ENCODE data around the gene MLH1.
"Not testable (repeated sequence)": the region's sequence is repeated elsewhere in the genome, so short reads cannot be mapped to it uniquely, and the experiment has no call there.

- TF ChIP-seq CTCF (IDR thresholded peaks at IDR 0.05); USF2 (IDR thresholded peaks at IDR 0.05; ENCODE audit: borderline replicate concordance, low read depth, low read length): not testable (repeated sequence)
Measured at GRCh38 chr3:37055077-37055476, 61.8 kb downstream of the MLH1 start.
